Measurements from ENCODE around the gene PLPPR1.

Gene PLPPR1

GRCh38 chr9:101359679-101360078 lies 331.2 kb downstream of the PLPPR1 start:
- Histone ChIP-seq H3K36me3 (replicated peaks; ENCODE audit: insufficient read depth, low read length) (no peaks in the 10 kb centered on the region), H3K27me3 (replicated peaks; ENCODE audit: insufficient read depth, low read length) (no peaks in the 10 kb centered on the region), H3F3A (ENCODE audit: insufficient read depth, low read length) (no peaks in the 10 kb centered on the region), H3K4me1 (ENCODE audit: low read length) (no peaks in the 10 kb centered on the region), H2AFZ (ENCODE audit: low read length) (no peak overlapping the region), H3K9ac (ENCODE audit: low read length) (no peak overlapping the region), H3K27ac (ENCODE audit: low read length) (no peak overlapping the region), H3K9me3 (replicated peaks; ENCODE audit: insufficient read depth, low read length) (no peaks in the 10 kb centered on the region), H4K20me1 (ENCODE audit: insufficient read depth, low read length) (no peaks in the 10 kb centered on the region), H3K4me2 (ENCODE audit: low read depth, low read length) (no peak overlapping the region), H3K79me2 (ENCODE audit: low read length) (no peaks in the 10 kb centered on the region), H3K9me2 (replicated peaks; ENCODE audit: insufficient read depth, low read length) (no peaks in the 10 kb centered on the region), H3K4me3 (ENCODE audit: low read length) (no peak overlapping the region)
- DNase-seq, result no peak
- no peak for TF ChIP-seq EZH2 (optimal IDR thresholded peaks at IDR 0.05; ENCODE audit: low read depth, low read length)
- no peak for TF ChIP-seq EZH2phosphoT487 (IDR thresholded peaks at IDR 0.05; ENCODE audit: low read length)
- no peak for TF ChIP-seq CTCF (IDR thresholded peaks at IDR 0.05; ENCODE audit: low read length)

- Histone ChIP-seq H2AFZ (ENCODE audit: low read length) (no peak overlapping the region), H3K9me2 (replicated peaks; ENCODE audit: insufficient read depth, low read length) (no peaks in the 10 kb centered on the region), H3K36me3 (replicated peaks; ENCODE audit: insufficient read depth, low read length) (no peaks in the 10 kb centered on the region), H3K27me3 (replicated peaks; ENCODE audit: insufficient read depth, low read length) (no peaks in the 10 kb centered on the region), H3K9ac (ENCODE audit: low read length) (no peak overlapping the region), H3K4me2 (ENCODE audit: low read depth, low read length) (no peak overlapping the region), H3F3A (ENCODE audit: insufficient read depth, low read length) (no peaks in the 10 kb centered on the region), H3K9me3 (replicated peaks; ENCODE audit: insufficient read depth, low read length) (no peaks in the 10 kb centered on the region), H3K4me1 (ENCODE audit: low read length) (no peaks in the 10 kb centered on the region), H3K27ac (ENCODE audit: low read length) (no peak overlapping the region), H4K20me1 (ENCODE audit: insufficient read depth, low read length) (no peaks in the 10 kb centered on the region), H3K79me2 (ENCODE audit: low read length) (no peaks in the 10 kb centered on the region), H3K4me3 (ENCODE audit: low read length) (no peak overlapping the region)
- no peak for DNase-seq
- TF ChIP-seq EZH2 (optimal IDR thresholded peaks at IDR 0.05; ENCODE audit: low read depth, low read length) (no peak), EZH2phosphoT487 (IDR thresholded peaks at IDR 0.05; ENCODE audit: low read length) (no peak), CTCF (IDR thresholded peaks at IDR 0.05; ENCODE audit: low read length) (no peak)
Observed at GRCh38 chr9:101360647-101361046, 332.1 kb downstream of the PLPPR1 start.

DNA sequence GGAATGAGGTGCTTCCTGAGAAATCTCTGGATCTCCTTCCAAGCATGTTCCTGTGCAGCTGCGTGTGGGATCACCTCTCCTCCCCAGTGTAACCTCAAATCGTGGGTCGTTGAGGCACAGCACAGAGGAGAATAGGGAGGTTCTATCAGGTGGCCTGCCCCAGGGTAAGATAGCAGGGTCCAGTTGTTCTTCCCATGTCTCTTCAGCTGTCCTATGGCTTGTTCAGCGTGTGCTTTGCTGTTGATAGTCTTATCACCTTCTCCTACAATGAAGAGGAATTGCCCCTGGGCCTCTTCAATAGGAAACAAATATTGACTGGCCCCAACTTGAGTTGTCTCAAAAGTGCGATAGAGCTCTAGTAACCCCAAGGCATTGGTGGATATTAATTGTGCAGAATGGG lies 333.9 kb downstream of the PLPPR1 start:
- H3K79me2 ChIP-seq (ENCODE audit: low read length), result no peaks in the 10 kb centered on the region
- no peaks in the 10 kb centered on the region for H4K20me1 ChIP-seq (ENCODE audit: insufficient read depth, low read length)
- H3K36me3 ChIP-seq (replicated peaks; ENCODE audit: insufficient read depth, low read length), result no peaks in the 10 kb centered on the region
- H3K27me3 ChIP-seq (replicated peaks; ENCODE audit: insufficient read depth, low read length), result no peaks in the 10 kb centered on the region
- H3F3A ChIP-seq (ENCODE audit: insufficient read depth, low read length), result no peaks in the 10 kb centered on the region
- H3K4me1 ChIP-seq (ENCODE audit: low read length), result no peaks in the 10 kb centered on the region
- no peaks in the 10 kb centered on the region for H3K9me3 ChIP-seq (replicated peaks; ENCODE audit: insufficient read depth, low read length)
- DNase-seq, result no peak
- no peaks in the 10 kb centered on the region for H3K9me2 ChIP-seq (replicated peaks; ENCODE audit: insufficient read depth, low read length)
- no peak overlapping the region for H3K9ac ChIP-seq (ENCODE audit: low read length)
- no peak overlapping the region for H3K4me2 ChIP-seq (ENCODE audit: low read depth, low read length)
- no peak for TF ChIP-seq CTCF (IDR thresholded peaks at IDR 0.05; ENCODE audit: low read length)
- TF ChIP-seq EZH2phosphoT487 (IDR thresholded peaks at IDR 0.05; ENCODE audit: low read length), result no peak
- TF ChIP-seq EZH2 (optimal IDR thresholded peaks at IDR 0.05; ENCODE audit: low read depth, low read length), result no peak
- no peak overlapping the region for H3K27ac ChIP-seq (ENCODE audit: low read length)
- no peak overlapping the region for H3K4me3 ChIP-seq (ENCODE audit: low read length)
- H2AFZ ChIP-seq (ENCODE audit: low read length), result no peak overlapping the region
